Kidney (tissue), 14 donors: ENCODE measurements around the gene PRSS23. TPM values are rescaled to one million over a fixed set of nuclear protein-coding genes. Genes with fewer than 3 reads are reported as not detected.
A peak's percentile ranks its signal among the peaks of the same experiment; 100 is the strongest.
"Not testable (repeated sequence)": the region's sequence is repeated elsewhere in the genome, so short reads cannot be mapped to it uniquely, and the experiment has no call there.

ENCODE experiments used
- DNase-seq, 5 donors: peaks; one replicate each; pipeline ENCODE4 v3.0.0-alpha.2; 2013 to 2020
- FAIRE-seq: peaks from 2 replicates; lab custom pipeline; 2012; peaks lifted over from hg19 to GRCh38; lab: Jason Lieb, UNC
- H3K27ac ChIP-seq, 2 donors: one replicate each; pipeline ENCODE4 v1.7.0; 2013; ENCODE audit warnings: low read depth in 2 of 2, low read length in 2 of 2, inconsistent platforms in 1 of 2
- H3K27me3 ChIP-seq: one replicate; pipeline ENCODE4 v1.7.1; 2013; ENCODE audit warnings: low read length, inconsistent platforms; ENCODE audit not compliant: control insufficient read depth, insufficient read depth
- H3K36me3 ChIP-seq, 3 donors: one replicate each; pipeline versions ENCODE4 v1.7.0 to v1.7.1; 2013; ENCODE audit warnings: low read length in 3 of 3, control low read depth in 1 of 3, inconsistent platforms in 1 of 3; ENCODE audit not compliant: insufficient read depth in 3 of 3, control insufficient read depth in 2 of 3
- H3K4me1 ChIP-seq, 3 donors: one replicate each; pipeline versions ENCODE4 v1.7.0 to v1.7.1; 2013; ENCODE audit warnings: low read length in 3 of 3, inconsistent platforms in 1 of 3, low read depth in 1 of 3; ENCODE audit not compliant: control insufficient read depth in 2 of 3, insufficient read depth in 2 of 3
- H3K4me3 ChIP-seq, 3 donors: one replicate each; pipeline versions ENCODE4 v1.7.0 to v1.8.1; 2013; ENCODE audit warnings: low read length in 3 of 3, control low read depth in 1 of 3, inconsistent platforms in 1 of 3
- H3K9ac ChIP-seq, 3 donors: one replicate each; pipeline versions ENCODE4 v1.7.0 to v1.7.1; 2013; ENCODE audit warnings: low read length in 3 of 3, control low read depth in 1 of 3, inconsistent platforms in 1 of 3
- H3K9me3 ChIP-seq, 3 donors: one replicate each; pipeline versions ENCODE4 v1.7.0 to v1.7.1; 2013; ENCODE audit warnings: low read length in 3 of 3, control low read depth in 1 of 3, inconsistent platforms in 1 of 3; ENCODE audit not compliant: control insufficient read depth in 2 of 3, insufficient read depth in 1 of 3
- CTCF ChIP-seq: IDR thresholded peaks from 3 replicates; pipeline ENCODE4 v1.5.1; 2012; ENCODE audit warnings: mild to moderate bottlenecking, moderate library complexity, borderline replicate concordance; ENCODE audit not compliant: insufficient read depth; ENCODE audit errors: extremely low read depth
- intact Hi-C: fragments of 100-400 bp; cut with DNase I; formaldehyde crosslinking; loops from one replicate; pipeline ENCODE4 v1.11.1; 2022
- polyA plus RNA-seq: library from polyadenylated mRNA; stranded (reverse); fragments of 350-450 nt; fragmentation: Illumina TruSeq; extraction: RNeasy Lipid Tissue Mini Kit (QIAGEN cat#74804); gene quantifications from one replicate; pipeline ENCODE4 v1.2.3, GENCODE V29; 2014; ENCODE audit warnings: low read depth, low replicate concordance; ENCODE audit not compliant: insufficient read depth
- total RNA-seq: library from RNA; stranded (reverse); fragmentation: NEBNext Ultra II Directional; extraction: Animal tissue kit (Norgen Biotek cat#: 25700); gene quantifications from one replicate; pipeline ENCODE4 v1.2.1, GENCODE V29; 2021
- donor health status: control.
- donor health status: control.
- donor health status: control.
- donor health status: control.
- donor health status: control.
- donor health status: DM: yes; HTN: yes; CAD: no.
- donor health status: Normal renal cell carcinoma (clear cell type).

The PRSS23 gene
- total and polyA plus RNA-seq, 2 donors from 2014 or later, result 53.4 to 54.6 TPM

- peak in 1 of 5 donors; percentile 73 for DNase-seq
- Histone ChIP-seq H3K4me1 (no peaks in the 10 kb centered on the region), H3K4me3 (no peak overlapping the region), H3K9ac (no peak overlapping the region), H3K27me3 (no peaks in the 10 kb centered on the region), H3K9me3 (no peaks in the 10 kb centered on the region), H3K27ac (no peak overlapping the region), H3K36me3 (no peaks in the 10 kb centered on the region)
- no peak for TF ChIP-seq CTCF
- intact Hi-C loops, result no loop called here
- FAIRE-seq, result no peak
These were observed 35.1 kb upstream of the PRSS23 start for GRCh38 chr11:86765203-86765602.

- Histone ChIP-seq H3K9me3 (no peaks in the 10 kb centered on the region), H3K4me1 (no peaks in the 10 kb centered on the region), H3K27me3 (no peaks in the 10 kb centered on the region), H3K9ac (no peak overlapping the region), H3K36me3 (no peaks in the 10 kb centered on the region), H3K4me3 (no peak overlapping the region), H3K27ac (no peak overlapping the region)
- intact Hi-C loops, result no loop called here
- TF ChIP-seq CTCF, result no peak
- DNase-seq (no peak), FAIRE-seq (no peak)
These were observed 34.5 kb upstream of the PRSS23 start for GRCh38 chr11:86765878-86766277.

GRCh38 chr11:86769219-86769618 is 31.1 kb upstream of the PRSS23 start:
- H3K27ac ChIP-seq, result no peak overlapping the region

GRCh38 chr11:86770473-86771027 is 29.8 kb upstream of the PRSS23 start:
- H3K27ac ChIP-seq, FAIRE-seq, H3K4me3 ChIP-seq, H3K27me3 ChIP-seq, H3K9me3 ChIP-seq, intact Hi-C loops, H3K36me3 ChIP-seq, H3K9ac ChIP-seq, DNase-seq, H3K4me1 ChIP-seq: not testable (repeated sequence)

More at GRCh38 chr11:86769219-86769618, 31.1 kb upstream of the PRSS23 start:
- H3K36me3 ChIP-seq, result no peaks in the 10 kb centered on the region
- intact Hi-C loops, result no loop called here
- no peak for TF ChIP-seq CTCF
- no peaks in the 10 kb centered on the region for H3K9me3 ChIP-seq
- H3K9ac ChIP-seq, result no peak overlapping the region
- DNase-seq (no peak), FAIRE-seq (no peak)
- H3K4me1 ChIP-seq, result peaks cover 0 to 7% (median 0%) of the 10 kb centered on the region in 3 donors
- no peaks in the 10 kb centered on the region for H3K27me3 ChIP-seq
- no peak overlapping the region for H3K4me3 ChIP-seq
